ENCODE measurements around the gene D2HGDH. TPM values are rescaled to one million over a fixed set of nuclear protein-coding genes. Genes with fewer than 3 reads are reported as not detected.
A peak's percentile ranks its signal among the peaks of the same experiment; 100 is the strongest.

Gene D2HGDH
- total RNA-seq, 4 donors from 2014 or later, result 15.9 to 39.6 (median 20.3) TPM

DNA sequence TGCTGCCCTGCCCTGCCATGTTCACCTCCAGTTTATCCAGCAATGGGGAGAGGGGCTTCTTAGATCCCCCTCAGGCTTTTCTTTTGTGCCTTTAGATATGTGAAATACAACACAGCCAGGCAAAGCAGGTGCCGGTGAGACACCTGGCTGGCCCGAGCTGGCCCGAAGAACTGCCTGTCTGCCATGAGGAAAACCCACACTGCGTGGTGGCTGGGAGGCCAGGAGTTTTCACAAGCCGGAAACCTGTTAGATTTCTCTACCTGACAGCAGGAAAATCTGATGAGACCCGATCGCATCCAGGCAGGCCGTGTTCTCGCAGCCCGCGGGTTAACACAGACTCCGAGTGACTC lies 36.5 kb downstream of the D2HGDH start:
- peaks cover 0 to 10% of the 10 kb centered on the region in 2 donors for H3K4me1 ChIP-seq
- TF ChIP-seq, protein P1, sequence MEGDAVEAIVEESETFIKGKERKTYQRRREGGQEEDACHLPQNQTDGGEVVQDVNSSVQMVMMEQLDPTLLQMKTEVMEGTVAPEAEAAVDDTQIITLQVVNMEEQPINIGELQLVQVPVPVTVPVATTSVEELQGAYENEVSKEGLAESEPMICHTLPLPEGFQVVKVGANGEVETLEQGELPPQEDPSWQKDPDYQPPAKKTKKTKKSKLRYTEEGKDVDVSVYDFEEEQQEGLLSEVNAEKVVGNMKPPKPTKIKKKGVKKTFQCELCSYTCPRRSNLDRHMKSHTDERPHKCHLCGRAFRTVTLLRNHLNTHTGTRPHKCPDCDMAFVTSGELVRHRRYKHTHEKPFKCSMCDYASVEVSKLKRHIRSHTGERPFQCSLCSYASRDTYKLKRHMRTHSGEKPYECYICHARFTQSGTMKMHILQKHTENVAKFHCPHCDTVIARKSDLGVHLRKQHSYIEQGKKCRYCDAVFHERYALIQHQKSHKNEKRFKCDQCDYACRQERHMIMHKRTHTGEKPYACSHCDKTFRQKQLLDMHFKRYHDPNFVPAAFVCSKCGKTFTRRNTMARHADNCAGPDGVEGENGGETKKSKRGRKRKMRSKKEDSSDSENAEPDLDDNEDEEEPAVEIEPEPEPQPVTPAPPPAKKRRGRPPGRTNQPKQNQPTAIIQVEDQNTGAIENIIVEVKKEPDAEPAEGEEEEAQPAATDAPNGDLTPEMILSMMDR (IDR thresholded peaks at IDR 0.05 in 4 of 5, conservative IDR thresholded peaks at IDR 0.05 in 1 of 5), result no peak
- no peak for TF ChIP-seq POLR2A (IDR thresholded peaks at IDR 0.05)
- in situ Hi-C loops (cut with MboI; ENCODE audit: low sequenced_read_pairs in 4 of 4) (no loop called here), intact Hi-C loops (cut with DNase I; ENCODE audit: low total_unique reads) (no loop called here)
- DNase-seq, result no peak
- peaks cover 10 to 12% (median 11%) of the 10 kb centered on the region in 3 donors for H3K27me3 ChIP-seq
- no peak overlapping the region for H3K27ac ChIP-seq
- H3K9me3 ChIP-seq, result no peaks in the 10 kb centered on the region
- ATAC-seq, result no peak
- H3K36me3 ChIP-seq, result no peaks in the 10 kb centered on the region
- H3K4me3 ChIP-seq, result no peak overlapping the region

DNA sequence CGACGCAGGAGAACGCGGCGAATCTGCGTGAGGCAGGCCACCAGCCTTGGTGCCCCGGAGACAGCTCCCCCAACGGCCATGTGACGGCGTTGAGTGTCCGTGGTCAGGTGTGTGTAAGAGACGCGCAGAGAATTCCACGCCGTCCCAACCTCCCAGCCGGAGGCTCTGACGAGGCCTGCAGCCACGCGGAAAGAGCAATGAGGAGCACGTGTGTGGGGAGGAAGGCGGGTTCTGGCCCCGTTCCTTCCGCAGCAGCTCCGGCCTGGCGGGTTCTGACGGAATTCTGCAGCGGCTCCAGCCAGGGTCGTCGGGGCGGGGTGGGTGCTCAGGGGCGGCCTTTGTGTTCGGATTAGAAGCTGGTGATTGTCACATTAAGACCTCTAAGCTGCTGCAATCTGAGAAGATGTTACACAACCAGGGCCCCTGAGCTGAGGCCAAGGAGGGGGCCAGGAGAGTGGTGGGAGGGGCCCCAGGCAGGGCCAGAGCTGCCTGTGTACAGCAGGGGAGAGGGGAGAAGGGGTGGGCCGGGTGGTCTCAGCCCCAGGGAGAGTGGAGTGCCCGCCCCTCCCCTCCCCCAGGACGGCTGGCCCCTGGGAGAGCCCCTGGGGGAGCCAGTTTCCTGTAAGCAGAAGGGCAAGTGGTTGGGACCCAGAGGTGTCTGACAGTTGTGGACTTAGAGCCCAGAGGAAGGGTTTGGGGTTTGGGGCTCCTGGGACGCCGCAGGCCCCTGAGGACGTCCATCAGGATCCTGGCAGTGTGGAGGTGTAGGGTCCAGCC lies 37.0 kb downstream of the D2HGDH start:
- H3K36me3 ChIP-seq, result no peaks in the 10 kb centered on the region
- peak in 1 of 2 donors; percentile 19 for DNase-seq
- no peak overlapping the region for H3K27ac ChIP-seq
- ATAC-seq, result peak; percentile 35 to 51
- no peak overlapping the region for H3K4me3 ChIP-seq
- in situ Hi-C loops (cut with MboI; ENCODE audit: low sequenced_read_pairs in 4 of 4), result no loop called here
- peaks cover 0 to 10% of the 10 kb centered on the region in 2 donors for H3K4me1 ChIP-seq
- peaks cover 10 to 12% (median 11%) of the 10 kb centered on the region in 3 donors for H3K27me3 ChIP-seq
- H3K9me3 ChIP-seq, result no peaks in the 10 kb centered on the region
- TF ChIP-seq POLR2A (IDR thresholded peaks at IDR 0.05), result no peak
- TF ChIP-seq, protein P1 (IDR thresholded peaks at IDR 0.05 in 4 of 5, conservative IDR thresholded peaks at IDR 0.05 in 1 of 5), result no peak
- intact Hi-C loops (cut with DNase I; ENCODE audit: low total_unique reads), result no loop called here

DNA sequence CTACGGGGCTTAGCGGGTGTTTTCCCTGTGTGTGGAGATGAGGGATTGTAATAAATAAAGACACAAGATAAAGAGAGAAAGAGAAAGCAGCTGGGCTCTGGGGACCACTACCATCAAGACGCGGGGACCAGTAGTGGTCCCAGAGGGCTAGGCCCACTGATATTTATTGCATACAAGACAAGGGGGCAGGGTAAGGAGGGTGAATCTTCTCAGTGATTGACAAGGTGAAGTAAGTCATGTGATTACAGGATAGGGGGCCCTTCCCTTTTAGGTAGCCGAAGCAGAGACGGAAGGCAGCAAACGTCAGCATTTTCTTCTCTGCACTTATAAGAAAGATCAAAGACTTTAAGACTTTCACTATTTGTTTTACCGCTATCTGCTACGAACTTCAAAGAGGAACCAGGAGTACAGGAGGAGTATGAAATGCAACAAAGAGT lies 37.7 kb downstream of the D2HGDH start:
- peaks cover 0 to 10% of the 10 kb centered on the region in 2 donors for H3K4me1 ChIP-seq
- H3K27ac ChIP-seq, result no peak overlapping the region
- H3K36me3 ChIP-seq, result no peaks in the 10 kb centered on the region
- no peak overlapping the region for H3K4me3 ChIP-seq
- intact Hi-C loops (cut with DNase I; ENCODE audit: low total_unique reads), result no loop called here
- H3K9me3 ChIP-seq, result no peaks in the 10 kb centered on the region
- no peak for TF ChIP-seq POLR2A (IDR thresholded peaks at IDR 0.05)
- TF ChIP-seq, protein P1 (IDR thresholded peaks at IDR 0.05 in 4 of 5, conservative IDR thresholded peaks at IDR 0.05 in 1 of 5), result no peak
- DNase-seq (no peak), ATAC-seq (no peak)
- in situ Hi-C loops (cut with MboI; ENCODE audit: low sequenced_read_pairs in 4 of 4), result no loop called here
- peaks cover 10 to 12% (median 11%) of the 10 kb centered on the region in 3 donors for H3K27me3 ChIP-seq

DNA sequence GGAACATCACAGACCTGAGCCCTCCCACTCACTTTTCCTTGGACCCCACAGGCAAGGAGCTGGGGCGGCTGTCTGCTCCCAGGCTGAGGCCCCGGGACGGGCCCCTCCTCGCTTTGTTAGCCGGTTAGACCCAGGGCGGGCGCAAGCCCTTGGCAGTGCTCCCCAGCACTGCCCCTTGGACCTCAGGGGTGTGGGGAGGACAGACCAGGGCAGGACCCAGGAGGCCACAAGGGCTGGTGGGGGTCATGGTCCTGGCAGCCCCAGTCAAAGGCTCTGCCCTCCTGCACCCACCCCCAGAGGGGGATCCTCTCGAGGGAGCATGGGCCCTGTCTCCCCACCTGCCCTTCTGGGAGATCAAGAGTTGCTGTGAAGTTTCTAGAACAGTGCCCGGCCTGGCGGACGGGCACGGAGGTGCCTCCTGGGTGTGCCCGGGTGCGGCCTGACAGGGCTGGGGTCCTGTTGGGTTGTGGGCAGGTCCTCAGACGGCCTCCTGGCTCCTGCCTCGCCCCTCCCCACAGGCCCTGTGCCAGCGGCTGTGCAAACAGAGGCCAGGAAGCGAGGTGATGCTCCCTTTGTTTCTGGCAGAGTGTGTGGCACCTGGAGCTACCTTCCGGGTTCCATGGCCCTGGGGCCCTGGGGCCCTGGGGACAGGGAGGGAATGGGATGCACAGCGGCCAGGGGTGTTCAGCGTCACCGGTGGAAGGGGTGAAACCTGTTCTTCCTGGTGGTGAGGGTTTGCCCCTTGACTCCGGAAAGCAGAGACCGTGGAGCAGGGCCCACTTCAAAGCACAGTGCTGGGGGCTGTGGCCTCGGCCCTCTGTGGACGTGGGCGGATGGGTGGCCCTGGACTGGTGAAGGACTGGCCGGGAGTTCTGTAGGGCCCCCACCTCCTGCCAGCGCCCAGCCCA lies 39.3 kb downstream of the D2HGDH start:
- DNase-seq (peak in 1 of 2 donors; percentile 6), ATAC-seq (no peak)
- Histone ChIP-seq H3K4me1 (peaks cover 0 to 10% of the 10 kb centered on the region in 2 donors), H3K27ac (no peak overlapping the region), H3K9me3 (no peaks in the 10 kb centered on the region), H3K36me3 (no peaks in the 10 kb centered on the region), H3K27me3 (peaks cover 10 to 12% (median 11%) of the 10 kb centered on the region in 3 donors), H3K4me3 (no peak overlapping the region)
- TF ChIP-seq, protein P1 (IDR thresholded peaks at IDR 0.05 in 4 of 5, conservative IDR thresholded peaks at IDR 0.05 in 1 of 5), result no peak
- TF ChIP-seq POLR2A (IDR thresholded peaks at IDR 0.05), result no peak
- in situ Hi-C loops (cut with MboI; ENCODE audit: low sequenced_read_pairs in 4 of 4) (no loop called here), intact Hi-C loops (cut with DNase I; ENCODE audit: low total_unique reads) (no loop called here)
